ENCODE data around the gene NTRK2.

Gene NTRK2

GRCh38 chr9:84667571-84668195, 1.8 kb upstream of the NTRK2 start:
- DNase-seq (ENCODE audit: extremely low spot score): peak; percentile 28
- TF ChIP-seq SP1 (IDR thresholded peaks at IDR 0.05) (no peak), ELF4 (IDR thresholded peaks at IDR 0.05) (no peak), BHLHE40 (IDR thresholded peaks at IDR 0.05; ENCODE audit: borderline replicate concordance) (no peak), FOXA1 (IDR thresholded peaks at IDR 0.05) (no peak), L3MBTL2 (conservative IDR thresholded peaks at IDR 0.05) (no peak; the same call in 1 of the 2 replicates), NFRKB (IDR thresholded peaks at IDR 0.05) (no peak), HDGF (IDR thresholded peaks at IDR 0.05; ENCODE audit: borderline replicate concordance) (no peak), LEF1 (IDR thresholded peaks at IDR 0.05; ENCODE audit: borderline replicate concordance) (no peak), CTBP1 (IDR thresholded peaks at IDR 0.05; ENCODE audit: borderline replicate concordance) (no peak), ARNT (IDR thresholded peaks at IDR 0.05) (no peak), TARDBP (IDR thresholded peaks at IDR 0.05) (no peak)
- CTCF ChIA-PET: interaction anchor here (1.3 kb wide), 1 partner anchor 10 kb away, joined by 4 read pairs; no protein-coding TSS in a partner anchor
- POLR2A ChIA-PET: no interaction called here

- DNase-seq (ENCODE audit: extremely low spot score): peak; percentile 82
- CTCF ChIA-PET: interaction anchor here (0.5 to 1.3 kb wide), 3 partner anchors 11 to 560 kb away, joined by 3 to 4 read pairs (median 3); no protein-coding TSS in a partner anchor
- TF ChIP-seq L3MBTL2 (conservative IDR thresholded peaks at IDR 0.05) (peak; percentile 81), FOXA1 (IDR thresholded peaks at IDR 0.05) (no peak)
- POLR2A ChIA-PET: no interaction called here
These were observed 1.1 kb upstream of the NTRK2 start for GRCh38 chr9:84668196-84669012.

GRCh38 chr9:84669013-84669287, 579 bp upstream of the NTRK2 start:
- TF ChIP-seq TARDBP (IDR thresholded peaks at IDR 0.05) (no peak), FOXA1 (IDR thresholded peaks at IDR 0.05) (no peak), LEF1 (IDR thresholded peaks at IDR 0.05; ENCODE audit: borderline replicate concordance) (no peak), FOXM1 (IDR thresholded peaks at IDR 0.05; ENCODE audit: borderline replicate concordance) (no peak), SP1 (IDR thresholded peaks at IDR 0.05) (no peak), CTBP1 (IDR thresholded peaks at IDR 0.05; ENCODE audit: borderline replicate concordance) (no peak), PKNOX1 (IDR thresholded peaks at IDR 0.05) (no peak), ELF4 (IDR thresholded peaks at IDR 0.05) (no peak), HDGF (IDR thresholded peaks at IDR 0.05; ENCODE audit: borderline replicate concordance) (no peak), SUZ12 (IDR thresholded peaks at IDR 0.05) (no peak), NFRKB (IDR thresholded peaks at IDR 0.05) (no peak), BHLHE40 (IDR thresholded peaks at IDR 0.05; ENCODE audit: borderline replicate concordance) (no peak), ZNF384 (IDR thresholded peaks at IDR 0.05) (no peak), L3MBTL2 (conservative IDR thresholded peaks at IDR 0.05) (no peak), ARNT (IDR thresholded peaks at IDR 0.05) (no peak)
- POLR2A ChIA-PET: no interaction called here
- DNase-seq (ENCODE audit: extremely low spot score): no peak
- CTCF ChIA-PET: interaction anchor here (0.5 to 1.3 kb wide), 3 partner anchors 11 to 559 kb away, joined by 3 to 4 read pairs (median 3); no protein-coding TSS in a partner anchor

GRCh38 chr9:84670138-84671041, 861 bp downstream of the NTRK2 start:
- no peak for TF ChIP-seq NFRKB (IDR thresholded peaks at IDR 0.05)
- TF ChIP-seq BHLHE40 (IDR thresholded peaks at IDR 0.05; ENCODE audit: borderline replicate concordance): no peak
- TF ChIP-seq FOXK2 (IDR thresholded peaks at IDR 0.05): no peak
- no peak for TF ChIP-seq SUZ12 (IDR thresholded peaks at IDR 0.05)
- TF ChIP-seq TARDBP (IDR thresholded peaks at IDR 0.05): no peak
- TF ChIP-seq SP1 (IDR thresholded peaks at IDR 0.05): no peak
- TF ChIP-seq FOXM1 (IDR thresholded peaks at IDR 0.05; ENCODE audit: borderline replicate concordance): no peak
- TF ChIP-seq ARNT (IDR thresholded peaks at IDR 0.05): no peak
- TF ChIP-seq ELF4 (IDR thresholded peaks at IDR 0.05): no peak
- no peak for TF ChIP-seq PKNOX1 (IDR thresholded peaks at IDR 0.05)
- TF ChIP-seq FOXA1 (IDR thresholded peaks at IDR 0.05): no peak
- no peak for TF ChIP-seq LEF1 (IDR thresholded peaks at IDR 0.05; ENCODE audit: borderline replicate concordance)
- no peak for TF ChIP-seq L3MBTL2 (conservative IDR thresholded peaks at IDR 0.05)
- TF ChIP-seq CTBP1 (IDR thresholded peaks at IDR 0.05; ENCODE audit: borderline replicate concordance): no peak
- no peak for TF ChIP-seq ZNF384 (IDR thresholded peaks at IDR 0.05)
- ChIA-PET POLR2A (no interaction called here), CTCF (no interaction called here)
- DNase-seq (ENCODE audit: extremely low spot score): no peak

- ChIA-PET CTCF (no interaction called here), POLR2A (no interaction called here)
- DNase-seq (ENCODE audit: extremely low spot score): no peak
These were observed 2.3 kb downstream of the NTRK2 start for GRCh38 chr9:84671586-84672521.

More at GRCh38 chr9:84671586-84672521, 2.3 kb downstream of the NTRK2 start:
- no peak for TF ChIP-seq ZNF384 (IDR thresholded peaks at IDR 0.05)
- TF ChIP-seq HDGF (IDR thresholded peaks at IDR 0.05; ENCODE audit: borderline replicate concordance): no peak
- no peak for TF ChIP-seq ELF4 (IDR thresholded peaks at IDR 0.05)
- TF ChIP-seq L3MBTL2 (conservative IDR thresholded peaks at IDR 0.05): no peak
- TF ChIP-seq FOXA1 (IDR thresholded peaks at IDR 0.05): no peak
- no peak for TF ChIP-seq FOXM1 (IDR thresholded peaks at IDR 0.05; ENCODE audit: borderline replicate concordance)
- no peak for TF ChIP-seq BHLHE40 (IDR thresholded peaks at IDR 0.05; ENCODE audit: borderline replicate concordance)
- no peak for TF ChIP-seq SP1 (IDR thresholded peaks at IDR 0.05)
- TF ChIP-seq NFRKB (IDR thresholded peaks at IDR 0.05): no peak
- TF ChIP-seq TARDBP (IDR thresholded peaks at IDR 0.05): no peak

All from HEK293T (cell line).